Osteocyte (in vitro differentiated cells): ENCODE data around the gene CYTIP. TPM values are rescaled to one million over a fixed set of nuclear protein-coding genes. Genes with fewer than 3 reads are reported as not detected.
A peak's percentile ranks its signal among the peaks of the same experiment; 100 is the strongest.

Experiments
- DNase-seq: peaks from one replicate; pipeline ENCODE4 v3.0.0; 2021; ENCODE audit warnings: mixed read lengths; ENCODE audit not compliant: unreplicated experiment; ENCODE audit errors: extremely low spot score
- H3K27ac Mint-ChIP-seq: one replicate; pipeline ENCODE4 v1.8.0; 2021; ENCODE audit warnings: mild to moderate bottlenecking, mixed read lengths; ENCODE audit not compliant: unreplicated experiment
- H3K27me3 Mint-ChIP-seq: one replicate; pipeline ENCODE4 v1.8.0; 2021; ENCODE audit warnings: mixed read lengths; ENCODE audit not compliant: unreplicated experiment
- H3K36me3 Mint-ChIP-seq: one replicate; pipeline ENCODE4 v1.8.0; 2021; ENCODE audit warnings: mixed read lengths; ENCODE audit not compliant: unreplicated experiment
- H3K4me1 Mint-ChIP-seq: one replicate; pipeline ENCODE4 v1.8.0; 2021; ENCODE audit warnings: mixed read lengths; ENCODE audit not compliant: unreplicated experiment
- H3K4me3 Mint-ChIP-seq: one replicate; pipeline ENCODE4 v1.8.0; 2021; ENCODE audit warnings: mild to moderate bottlenecking, moderate library complexity, mixed read lengths; ENCODE audit not compliant: unreplicated experiment
- H3K9me3 Mint-ChIP-seq: one replicate; pipeline ENCODE4 v1.8.0; 2021; ENCODE audit warnings: mixed read lengths; ENCODE audit not compliant: unreplicated experiment
- total RNA-seq: library from RNA; stranded (reverse); gene quantifications from 2 replicates; pipeline ENCODE4 v1.2.1, GENCODE V29; 2021
- TF ChIP-seq, protein P1 (sequence below): fragments of 200-600 bp; sonication (generic); IDR thresholded peaks from 2 replicates; pipeline ENCODE4 v1.5.0; 2021; ENCODE audit warnings: antibody characterized with exemption, mild to moderate bottlenecking, moderate library complexity

CYTIP gene
- total RNA-seq, 1 donor from 2014 or later = 0.64 TPM

DNA sequence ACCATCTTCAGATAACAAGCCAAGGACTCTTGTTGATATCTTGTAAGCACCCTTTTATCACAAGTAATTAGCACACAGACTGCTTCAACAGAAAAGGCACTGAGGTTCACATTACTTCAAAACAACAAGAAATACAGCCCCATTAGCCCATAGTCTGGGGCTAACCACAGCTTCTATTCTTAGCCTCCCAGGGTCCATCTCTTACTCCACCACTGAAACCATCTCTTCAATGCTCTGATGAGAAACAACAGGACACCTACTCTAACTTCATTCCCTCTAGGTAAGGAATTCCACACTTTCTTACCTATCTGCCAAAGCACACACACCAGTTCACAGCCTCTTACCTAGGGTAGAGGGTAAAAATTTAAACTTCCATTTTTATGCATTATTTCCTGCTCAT lies 26.4 kb upstream of the CYTIP start:
- Mint-ChIP-seq H3K9me3 (no peaks in the 10 kb centered on the region), H3K4me3 (no peak overlapping the region), H3K27me3 (no peaks in the 10 kb centered on the region), H3K27ac (peak overlapping the region; percentile 12), H3K4me1 (peaks cover 20% of the 10 kb centered on the region), H3K36me3 (no peaks in the 10 kb centered on the region)
- TF ChIP-seq, protein P1, sequence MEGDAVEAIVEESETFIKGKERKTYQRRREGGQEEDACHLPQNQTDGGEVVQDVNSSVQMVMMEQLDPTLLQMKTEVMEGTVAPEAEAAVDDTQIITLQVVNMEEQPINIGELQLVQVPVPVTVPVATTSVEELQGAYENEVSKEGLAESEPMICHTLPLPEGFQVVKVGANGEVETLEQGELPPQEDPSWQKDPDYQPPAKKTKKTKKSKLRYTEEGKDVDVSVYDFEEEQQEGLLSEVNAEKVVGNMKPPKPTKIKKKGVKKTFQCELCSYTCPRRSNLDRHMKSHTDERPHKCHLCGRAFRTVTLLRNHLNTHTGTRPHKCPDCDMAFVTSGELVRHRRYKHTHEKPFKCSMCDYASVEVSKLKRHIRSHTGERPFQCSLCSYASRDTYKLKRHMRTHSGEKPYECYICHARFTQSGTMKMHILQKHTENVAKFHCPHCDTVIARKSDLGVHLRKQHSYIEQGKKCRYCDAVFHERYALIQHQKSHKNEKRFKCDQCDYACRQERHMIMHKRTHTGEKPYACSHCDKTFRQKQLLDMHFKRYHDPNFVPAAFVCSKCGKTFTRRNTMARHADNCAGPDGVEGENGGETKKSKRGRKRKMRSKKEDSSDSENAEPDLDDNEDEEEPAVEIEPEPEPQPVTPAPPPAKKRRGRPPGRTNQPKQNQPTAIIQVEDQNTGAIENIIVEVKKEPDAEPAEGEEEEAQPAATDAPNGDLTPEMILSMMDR = no peak
- no peak for DNase-seq

DNA sequence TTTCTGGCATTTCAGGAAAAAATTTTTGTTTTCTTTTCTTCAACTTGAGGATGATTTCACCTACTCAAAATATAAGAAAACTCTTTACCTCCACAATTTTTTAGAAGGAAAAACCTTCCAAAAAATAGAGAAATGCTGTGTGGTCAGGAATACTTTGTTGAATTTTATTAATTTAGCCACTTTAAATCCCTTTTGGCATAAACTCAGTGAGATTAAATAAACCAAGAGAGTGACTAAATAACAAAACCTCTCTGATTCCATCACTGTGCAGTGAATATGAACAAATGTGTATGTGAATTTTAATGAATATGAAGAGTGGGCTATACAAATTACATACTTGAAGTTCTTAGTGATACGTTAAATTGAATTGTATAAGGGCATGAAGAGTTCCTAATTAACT lies 25.8 kb upstream of the CYTIP start:
- H3K36me3 Mint-ChIP-seq = no peaks in the 10 kb centered on the region
- H3K4me1 Mint-ChIP-seq = peaks cover 20% of the 10 kb centered on the region
- TF ChIP-seq, protein P1 = no peak
- peak overlapping the region; percentile 83 for H3K27ac Mint-ChIP-seq
- no peak for DNase-seq
- no peaks in the 10 kb centered on the region for H3K9me3 Mint-ChIP-seq
- H3K27me3 Mint-ChIP-seq = no peaks in the 10 kb centered on the region
- no peak overlapping the region for H3K4me3 Mint-ChIP-seq

DNA sequence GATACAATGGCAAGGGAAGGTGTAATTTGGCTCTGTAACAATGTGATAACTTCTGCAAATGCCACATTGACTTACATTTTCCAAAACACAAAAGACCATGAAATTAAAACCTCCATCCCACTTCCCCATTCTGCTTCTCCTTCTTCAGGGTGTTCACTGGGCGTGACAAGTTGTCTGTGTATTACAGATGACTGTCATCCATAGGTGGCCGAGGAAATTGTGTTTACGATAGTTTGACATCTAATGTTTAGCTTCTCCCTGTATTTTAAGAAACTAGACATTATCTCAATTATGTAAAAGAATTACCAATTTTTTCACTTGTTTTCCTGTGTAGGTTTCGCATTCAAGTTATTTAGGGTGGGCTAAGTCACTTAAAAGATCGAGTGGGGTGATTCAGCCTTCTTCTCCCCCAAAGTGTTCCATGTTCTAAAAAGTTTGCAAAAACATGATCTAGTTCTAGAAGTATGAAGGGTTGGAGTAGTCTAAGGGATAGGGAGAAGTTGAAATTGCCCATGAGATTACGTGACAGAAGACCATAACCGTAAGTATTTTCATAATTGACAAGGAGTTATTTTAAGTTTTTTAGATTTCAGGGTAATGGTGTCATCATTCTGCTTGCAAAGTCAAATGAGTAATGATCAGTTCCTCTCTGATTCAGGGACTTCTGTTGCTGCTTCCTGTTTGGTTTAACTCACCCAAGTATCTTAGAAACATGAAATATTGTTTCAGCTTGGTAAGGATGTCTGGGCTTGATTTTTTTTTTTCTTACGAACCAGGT lies 25.2 kb upstream of the CYTIP start:
- H3K36me3 Mint-ChIP-seq = no peaks in the 10 kb centered on the region
- no peaks in the 10 kb centered on the region for H3K27me3 Mint-ChIP-seq
- no peaks in the 10 kb centered on the region for H3K9me3 Mint-ChIP-seq
- peaks cover 20% of the 10 kb centered on the region for H3K4me1 Mint-ChIP-seq
- TF ChIP-seq, protein P1 = no peak
- no peak for DNase-seq
- H3K27ac Mint-ChIP-seq = peak overlapping the region; percentile 83
- H3K4me3 Mint-ChIP-seq = no peak overlapping the region

DNA sequence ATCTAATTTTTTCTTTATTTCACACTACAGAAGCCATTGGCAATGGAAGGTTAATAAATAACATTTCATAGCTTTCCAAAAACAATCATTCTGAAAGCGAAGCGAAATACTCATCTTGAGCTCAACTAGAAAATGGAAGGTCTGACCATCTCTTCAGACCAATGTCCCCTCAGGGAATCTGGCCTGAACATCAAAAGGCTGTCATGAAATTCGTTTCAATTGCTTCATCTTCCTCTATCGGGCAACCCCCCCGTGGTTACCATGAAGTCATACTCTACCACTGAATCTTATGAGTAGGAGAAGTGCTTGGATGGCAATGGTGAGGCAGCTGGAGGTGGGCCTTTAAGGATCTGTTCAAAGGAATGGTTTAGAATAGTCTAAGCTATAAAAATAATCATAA lies 22.9 kb upstream of the CYTIP start:
- Mint-ChIP-seq H3K9me3 (no peaks in the 10 kb centered on the region), H3K27ac (no peak overlapping the region), H3K4me1 (peaks cover 20% of the 10 kb centered on the region), H3K36me3 (no peaks in the 10 kb centered on the region), H3K27me3 (no peaks in the 10 kb centered on the region), H3K4me3 (no peak overlapping the region)
- DNase-seq = no peak
- TF ChIP-seq, protein P1 = no peak

DNA sequence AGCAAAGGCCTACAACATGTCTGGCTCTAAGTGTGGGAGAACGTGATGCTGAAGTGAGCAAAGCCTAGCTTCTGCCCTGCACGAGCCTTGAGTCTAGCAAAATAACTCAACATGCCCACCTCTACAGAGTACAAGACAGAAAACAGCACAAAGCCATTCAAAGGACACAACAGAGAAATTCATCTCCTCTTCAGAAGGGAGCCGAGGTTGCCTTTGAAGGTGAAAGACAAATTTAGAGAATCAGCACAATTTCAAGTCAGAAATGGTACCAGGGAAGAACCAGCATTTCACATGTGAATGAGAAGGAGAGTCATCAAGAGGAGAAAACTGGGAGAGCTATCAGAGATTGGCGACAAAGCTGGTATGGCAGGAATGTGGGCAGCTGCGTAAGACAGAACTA lies 21.7 kb upstream of the CYTIP start:
- Mint-ChIP-seq H3K4me3 (no peak overlapping the region), H3K4me1 (peaks cover 28% of the 10 kb centered on the region), H3K9me3 (no peaks in the 10 kb centered on the region), H3K27me3 (no peaks in the 10 kb centered on the region), H3K27ac (no peak overlapping the region), H3K36me3 (no peaks in the 10 kb centered on the region)
- DNase-seq = no peak
- TF ChIP-seq, protein P1 = no peak
